ENCODE data around the gene OPHN1. TPM values are rescaled to one million over a fixed set of nuclear protein-coding genes. Genes with fewer than 3 reads are reported as not detected.

Gene OPHN1
- total RNA-seq, 2 donors from 2014 or later = 0.12 TPM; not detected in 1

DNA sequence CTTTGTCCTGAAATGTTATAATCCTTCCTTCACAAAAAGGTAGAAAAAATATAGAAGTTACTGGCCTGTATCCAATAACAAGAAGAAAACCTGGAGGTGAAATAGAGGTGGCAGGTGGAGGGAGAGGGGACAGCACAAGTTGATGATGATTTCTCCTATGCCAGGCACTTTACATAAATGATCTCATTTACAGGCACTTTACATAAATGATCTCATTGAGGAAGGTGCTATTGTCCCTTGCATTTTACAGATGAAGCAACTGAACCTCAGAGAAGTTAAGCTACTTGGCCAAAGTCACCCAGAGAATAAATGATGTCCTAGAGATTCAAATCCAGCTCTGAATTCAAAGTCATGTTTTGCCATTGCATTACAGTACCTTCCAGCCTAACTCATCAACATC is 7.1 kb upstream of the OPHN1 start:
- H3K27ac Mint-ChIP-seq = no peak overlapping the region
- H3K4me1 Mint-ChIP-seq (ENCODE audit: low read depth) = peaks cover 6% of the 10 kb centered on the region
- H3K27me3 Mint-ChIP-seq (ENCODE audit: low read depth) = peaks cover 26% of the 10 kb centered on the region
- DNase-seq (no peak), ATAC-seq (replicated peaks in 1 of 2) (no peak)
- H3K9me3 Mint-ChIP-seq = no peaks in the 10 kb centered on the region
- H3K36me3 Mint-ChIP-seq (ENCODE audit: insufficient read depth in 2 of 2) = no peaks in the 10 kb centered on the region
- H3K4me3 Mint-ChIP-seq = no peak overlapping the region

GRCh38 chrX:68439341-68439740 is 6.0 kb upstream of the OPHN1 start:
- Mint-ChIP-seq H3K4me3 (no peak overlapping the region), H3K9me3 (no peaks in the 10 kb centered on the region), H3K36me3 (ENCODE audit: insufficient read depth in 2 of 2) (no peaks in the 10 kb centered on the region), H3K27ac (no peak overlapping the region), H3K27me3 (ENCODE audit: low read depth) (peaks cover 34% of the 10 kb centered on the region), H3K4me1 (ENCODE audit: low read depth) (peaks cover 6% of the 10 kb centered on the region)
- DNase-seq (no peak), ATAC-seq (replicated peaks in 1 of 2) (no peak)

- Mint-ChIP-seq H3K4me1 (ENCODE audit: low read depth) (peaks cover 10% of the 10 kb centered on the region), H3K9me3 (no peaks in the 10 kb centered on the region), H3K36me3 (ENCODE audit: insufficient read depth in 2 of 2) (no peaks in the 10 kb centered on the region), H3K4me3 (no peak overlapping the region), H3K27ac (no peak overlapping the region), H3K27me3 (ENCODE audit: low read depth) (peaks cover 42% of the 10 kb centered on the region)
- ATAC-seq (replicated peaks in 1 of 2) (no peak), DNase-seq (no peak)
These were observed 5.3 kb upstream of the OPHN1 start for GRCh38 chrX:68438575-68438974.

- Mint-ChIP-seq H3K4me3 (peak overlapping the region; percentile 82 to 88), H3K9me3 (no peaks in the 10 kb centered on the region), H3K27ac (no peak overlapping the region), H3K4me1 (ENCODE audit: low read depth) (peaks cover 5% of the 10 kb centered on the region), H3K27me3 (ENCODE audit: low read depth) (peaks cover 60% of the 10 kb centered on the region), H3K36me3 (ENCODE audit: insufficient read depth in 2 of 2) (no peaks in the 10 kb centered on the region)
- DNase-seq = no peak
- ATAC-seq (replicated peaks in 1 of 2) = no peak
These were observed 645 bp upstream of the OPHN1 start for GRCh38 chrX:68433981-68434299.

DNA sequence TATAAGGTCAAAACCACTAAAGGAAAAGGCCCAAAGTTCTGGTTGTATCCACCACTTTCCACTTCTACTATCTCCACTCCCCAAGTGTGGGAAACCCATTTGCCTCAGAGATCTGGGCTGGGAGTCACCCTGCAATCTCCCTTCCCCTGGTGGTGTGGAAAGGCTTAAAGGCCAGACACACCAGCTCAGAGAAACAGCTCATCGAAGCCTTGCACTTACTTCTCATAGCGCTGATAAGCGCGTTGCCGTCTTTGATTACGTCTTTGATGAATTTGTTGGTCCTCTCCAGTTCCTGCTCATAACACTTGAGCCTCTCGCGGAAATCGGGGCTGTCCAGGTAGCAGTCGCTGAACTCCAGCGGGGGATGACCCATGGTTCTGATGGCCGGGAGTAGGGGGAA is 647 bp downstream of the OPHN1 start:
- Mint-ChIP-seq H3K4me1 (ENCODE audit: low read depth) (peaks cover 5% of the 10 kb centered on the region), H3K27me3 (ENCODE audit: low read depth) (peaks cover 73% of the 10 kb centered on the region), H3K4me3 (peak overlapping the region; percentile 82 to 88), H3K36me3 (ENCODE audit: insufficient read depth in 2 of 2) (no peaks in the 10 kb centered on the region), H3K9me3 (no peaks in the 10 kb centered on the region), H3K27ac (no peak overlapping the region)
- no peak for ATAC-seq (replicated peaks in 1 of 2)
- no peak for DNase-seq

DNA sequence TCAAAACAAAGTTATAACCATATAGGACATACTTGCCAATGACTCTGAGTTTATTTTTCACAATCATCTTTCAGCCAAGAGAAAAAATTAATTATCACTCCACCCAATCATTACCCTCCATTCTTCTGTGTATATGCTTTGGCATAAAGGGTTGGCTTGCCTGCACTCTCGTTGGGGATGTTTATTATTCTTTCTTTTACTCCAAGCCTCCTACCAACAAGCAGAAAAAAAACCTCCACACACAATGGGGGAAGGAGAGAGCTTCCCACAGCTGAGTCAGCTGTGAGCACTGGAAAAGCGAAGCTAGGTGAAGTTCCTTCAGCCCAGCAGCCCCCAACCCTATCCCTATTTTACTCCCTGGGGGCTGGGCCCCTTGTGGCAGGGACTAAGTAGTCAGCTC is 1.5 kb downstream of the OPHN1 start:
- Mint-ChIP-seq H3K27ac (no peak overlapping the region), H3K4me1 (ENCODE audit: low read depth) (peaks cover 5% of the 10 kb centered on the region), H3K27me3 (ENCODE audit: low read depth) (peaks cover 77% of the 10 kb centered on the region), H3K4me3 (no peak overlapping the region), H3K36me3 (ENCODE audit: insufficient read depth in 2 of 2) (no peaks in the 10 kb centered on the region), H3K9me3 (no peaks in the 10 kb centered on the region)
- DNase-seq (no peak), ATAC-seq (replicated peaks in 1 of 2) (no peak)

DNA sequence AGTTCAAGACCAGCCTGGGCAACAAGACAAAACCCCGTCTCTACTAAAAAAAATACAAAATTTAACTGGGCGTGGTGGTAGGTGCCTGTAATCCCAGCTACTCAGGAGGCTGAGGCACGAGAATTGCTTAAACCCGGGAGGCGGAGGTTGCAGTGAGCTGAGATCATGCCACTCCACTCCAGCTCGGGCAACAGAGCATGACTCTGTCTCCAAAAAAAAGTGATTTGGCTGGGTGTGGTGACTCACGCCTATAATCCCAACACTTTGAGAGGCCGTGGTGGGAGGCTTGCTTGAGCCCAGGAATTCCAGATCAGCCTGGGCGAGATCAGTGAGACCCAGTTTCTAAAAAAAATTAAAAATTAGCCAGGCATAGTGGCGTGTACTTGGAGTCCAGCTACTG is 4.1 kb downstream of the OPHN1 start:
- Mint-ChIP-seq H3K36me3 (ENCODE audit: insufficient read depth in 2 of 2) (no peaks in the 10 kb centered on the region), H3K9me3 (no peaks in the 10 kb centered on the region), H3K27me3 (ENCODE audit: low read depth) (peaks cover 75% of the 10 kb centered on the region), H3K27ac (no peak overlapping the region), H3K4me3 (no peak overlapping the region), H3K4me1 (ENCODE audit: low read depth) (peaks cover 4% of the 10 kb centered on the region)
- no peak for ATAC-seq (replicated peaks in 1 of 2)
- no peak for DNase-seq

- no peak overlapping the region for H3K27ac Mint-ChIP-seq
- DNase-seq (no peak), ATAC-seq (replicated peaks in 1 of 2) (no peak)
- H3K27me3 Mint-ChIP-seq (ENCODE audit: low read depth) = peaks cover 71% of the 10 kb centered on the region
- H3K36me3 Mint-ChIP-seq (ENCODE audit: insufficient read depth in 2 of 2) = peaks cover 0 to 1% of the 10 kb centered on the region in 2 donors
- H3K4me3 Mint-ChIP-seq = no peak overlapping the region
- no peaks in the 10 kb centered on the region for H3K4me1 Mint-ChIP-seq (ENCODE audit: low read depth)
- no peaks in the 10 kb centered on the region for H3K9me3 Mint-ChIP-seq
These were observed 4.9 kb downstream of the OPHN1 start for GRCh38 chrX:68428431-68428830.

- no peaks in the 10 kb centered on the region for H3K9me3 Mint-ChIP-seq
- H3K27ac Mint-ChIP-seq = no peak overlapping the region
- peaks cover 0 to 1% of the 10 kb centered on the region in 2 donors for H3K36me3 Mint-ChIP-seq (ENCODE audit: insufficient read depth in 2 of 2)
- no peak for ATAC-seq (replicated peaks in 1 of 2)
- no peak for DNase-seq
- H3K4me1 Mint-ChIP-seq (ENCODE audit: low read depth) = no peaks in the 10 kb centered on the region
- no peak overlapping the region for H3K4me3 Mint-ChIP-seq
- H3K27me3 Mint-ChIP-seq (ENCODE audit: low read depth) = peaks cover 47% of the 10 kb centered on the region
These were observed 8.6 kb downstream of the OPHN1 start for GRCh38 chrX:68424719-68425118.

- H3K4me3 Mint-ChIP-seq = no peak overlapping the region
- H3K4me1 Mint-ChIP-seq (ENCODE audit: low read depth) = no peaks in the 10 kb centered on the region
- peaks cover 32% of the 10 kb centered on the region for H3K27me3 Mint-ChIP-seq (ENCODE audit: low read depth)
- ATAC-seq (replicated peaks in 1 of 2) = no peak
- DNase-seq = no peak
- H3K27ac Mint-ChIP-seq = no peak overlapping the region
- H3K9me3 Mint-ChIP-seq = no peaks in the 10 kb centered on the region
- H3K36me3 Mint-ChIP-seq (ENCODE audit: insufficient read depth in 2 of 2) = peaks cover 0 to 1% of the 10 kb centered on the region in 2 donors
These were observed 10.8 kb downstream of the OPHN1 start for GRCh38 chrX:68422478-68422877.

GRCh38 chrX:68421636-68422035 is 11.7 kb downstream of the OPHN1 start:
- Mint-ChIP-seq H3K4me3 (no peak overlapping the region), H3K9me3 (no peaks in the 10 kb centered on the region), H3K27ac (no peak overlapping the region), H3K36me3 (ENCODE audit: insufficient read depth in 2 of 2) (peaks cover 0 to 1% of the 10 kb centered on the region in 2 donors), H3K4me1 (ENCODE audit: low read depth) (no peaks in the 10 kb centered on the region), H3K27me3 (ENCODE audit: low read depth) (peaks cover 30% of the 10 kb centered on the region)
- ATAC-seq (replicated peaks in 1 of 2) (no peak), DNase-seq (no peak)

DNA sequence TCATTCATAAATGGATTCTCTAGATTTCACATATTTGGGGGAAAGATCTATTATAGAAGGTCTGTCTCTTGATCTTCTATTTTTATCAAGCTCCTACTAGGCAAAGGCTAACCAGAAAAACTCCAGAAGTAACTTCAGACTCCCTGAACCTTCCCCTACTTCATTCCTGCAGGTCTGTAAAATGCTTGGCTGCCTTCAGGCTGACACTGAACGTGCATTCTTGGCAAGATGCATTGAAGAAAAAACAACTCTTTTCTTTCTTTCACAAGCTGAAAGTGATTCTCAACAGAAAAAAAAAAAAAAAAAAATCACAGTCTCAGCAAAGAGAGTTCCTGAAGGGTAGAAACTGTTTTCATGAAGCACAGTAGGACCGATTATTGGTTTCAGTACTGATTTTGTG is 12.7 kb downstream of the OPHN1 start:
- no peak overlapping the region for H3K27ac Mint-ChIP-seq
- peaks cover 0 to 1% of the 10 kb centered on the region in 2 donors for H3K36me3 Mint-ChIP-seq (ENCODE audit: insufficient read depth in 2 of 2)
- no peak overlapping the region for H3K4me3 Mint-ChIP-seq
- DNase-seq = no peak
- peaks cover 30% of the 10 kb centered on the region for H3K27me3 Mint-ChIP-seq (ENCODE audit: low read depth)
- ATAC-seq (replicated peaks in 1 of 2) = no peak
- H3K9me3 Mint-ChIP-seq = no peaks in the 10 kb centered on the region
- no peaks in the 10 kb centered on the region for H3K4me1 Mint-ChIP-seq (ENCODE audit: low read depth)

DNA sequence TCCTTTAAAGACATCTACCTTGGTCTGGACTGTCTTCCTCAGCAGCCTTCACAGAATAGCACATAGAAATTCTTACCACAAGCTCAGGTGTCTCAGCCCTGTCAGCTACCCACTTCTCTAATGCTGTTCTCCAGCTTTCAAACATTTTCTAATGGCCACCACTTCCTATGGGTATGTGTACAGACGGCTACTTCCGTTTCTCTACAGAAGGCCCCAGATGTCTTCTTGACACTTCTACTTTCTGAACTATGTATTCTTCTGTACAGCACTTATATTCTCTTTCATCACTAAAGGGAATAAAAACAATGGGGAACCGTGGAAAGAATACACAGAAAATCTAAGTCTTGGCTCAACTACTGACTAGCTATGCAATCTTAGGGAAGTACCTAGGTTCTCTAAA is 13.3 kb downstream of the OPHN1 start:
- DNase-seq (no peak), ATAC-seq (replicated peaks in 1 of 2) (no peak)
- Mint-ChIP-seq H3K36me3 (ENCODE audit: insufficient read depth in 2 of 2) (peaks cover 0 to 1% of the 10 kb centered on the region in 2 donors), H3K27ac (no peak overlapping the region), H3K4me3 (no peak overlapping the region), H3K4me1 (ENCODE audit: low read depth) (no peaks in the 10 kb centered on the region), H3K9me3 (no peaks in the 10 kb centered on the region), H3K27me3 (ENCODE audit: low read depth) (peaks cover 34% of the 10 kb centered on the region)

DNA sequence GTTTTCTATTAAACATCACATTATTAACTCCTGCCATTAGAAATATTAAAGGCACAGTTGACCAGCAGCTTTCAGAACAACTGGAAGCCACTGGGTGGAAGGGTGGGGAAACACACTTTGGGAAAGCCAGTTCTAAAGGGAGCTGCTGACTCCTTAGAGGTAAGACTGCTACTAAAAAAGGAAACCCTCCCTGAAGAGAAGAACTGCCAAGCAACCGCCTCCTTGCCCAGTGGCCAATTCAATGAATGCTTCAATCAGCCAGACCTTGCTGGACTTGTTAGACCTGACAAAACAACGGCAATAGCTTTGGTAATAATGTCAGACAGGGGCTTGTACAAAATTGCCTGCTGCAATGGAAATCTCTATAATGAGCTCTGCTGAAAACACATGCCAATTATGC is 15.6 kb downstream of the OPHN1 start:
- no peak for DNase-seq
- Mint-ChIP-seq H3K9me3 (no peaks in the 10 kb centered on the region), H3K4me1 (ENCODE audit: low read depth) (no peaks in the 10 kb centered on the region), H3K36me3 (ENCODE audit: insufficient read depth in 2 of 2) (no peaks in the 10 kb centered on the region), H3K27me3 (ENCODE audit: low read depth) (peaks cover 35% of the 10 kb centered on the region), H3K4me3 (no peak overlapping the region), H3K27ac (no peak overlapping the region)
- no peak for ATAC-seq (replicated peaks in 1 of 2)

- H3K9me3 Mint-ChIP-seq = no peaks in the 10 kb centered on the region
- ATAC-seq (replicated peaks in 1 of 2) (no peak), DNase-seq (no peak)
- no peak overlapping the region for H3K4me3 Mint-ChIP-seq
- peaks cover 35% of the 10 kb centered on the region for H3K27me3 Mint-ChIP-seq (ENCODE audit: low read depth)
- no peaks in the 10 kb centered on the region for H3K36me3 Mint-ChIP-seq (ENCODE audit: insufficient read depth in 2 of 2)
- H3K27ac Mint-ChIP-seq = no peak overlapping the region
- H3K4me1 Mint-ChIP-seq (ENCODE audit: low read depth) = no peaks in the 10 kb centered on the region
These were observed 16.7 kb downstream of the OPHN1 start for GRCh38 chrX:68416592-68416991.

Data from activated T-cell treated with anti-CD3 and anti-CD28 coated beads, Interleukin-2, amount 50 U/mL, for 72 hours (primary cell).